NT2/D1 (cell line): ENCODE results near the gene OR1J2.

Source experiments
- SUZ12 ChIP-seq: IDR thresholded peaks from 2 replicates; pipeline ENCODE4 v1.6.1; 2011; ENCODE audit not compliant: insufficient read length, insufficient read depth; ENCODE audit errors: extremely low read depth
- YY1 ChIP-seq: IDR thresholded peaks from 2 replicates; pipeline ENCODE4 v1.6.1; 2011; ENCODE audit not compliant: insufficient read length, insufficient read depth
- ZNF274 ChIP-seq: IDR thresholded peaks from 2 replicates; pipeline ENCODE4 v1.6.1; 2011; ENCODE audit warnings: mild to moderate bottlenecking, low read depth, low read length

- TF ChIP-seq YY1 (no peak), ZNF274 (no peak), SUZ12 (no peak)
These were observed 25.5 kb downstream of the OR1J2 start for GRCh38 chr9:122536134-122536533.
